AG04449 (cell line): ENCODE data around the gene DACH1.
A peak's percentile ranks its signal among the peaks of the same experiment; 100 is the strongest.
"Not testable (repeated sequence)": the region's sequence is repeated elsewhere in the genome, so short reads cannot be mapped to it uniquely, and the experiment has no call there.

Experiments
- CTCF ChIA-PET: fragments of 350-600 bp; formaldehyde crosslinking; extraction: SDS; loops from one replicate; lab custom pipeline; 2021; ENCODE audit warnings: antibody characterized with exemption; lab: Yijun Ruan, JAX
- POLR2A ChIA-PET: fragments of 400-600, 350-600 bp; formaldehyde crosslinking; extraction: SDS; loops from one replicate; lab custom pipeline; 2020; ENCODE audit warnings: antibody characterized with exemption, inconsistent platforms; lab: Yijun Ruan, JAX
- DNase-seq: peaks from one replicate; pipeline ENCODE4 v3.0.0-alpha.2; 2010; ENCODE audit warnings: low read depth, low spot score
- H3K4me3 ChIP-seq: 2 replicates; pipeline ENCODE4 v1.5.1; 2011; ENCODE audit warnings: low read depth, mild to moderate bottlenecking, control low read depth, low read length
- CTCF ChIP-seq: IDR thresholded peaks from one replicate; pipeline ENCODE4 v1.5.1; 2011; ENCODE audit warnings: mild to moderate bottlenecking, moderate library complexity, low read length, control low read depth, inconsistent platforms; ENCODE audit not compliant: insufficient read depth; ENCODE audit errors: missing control alignments

The DACH1 gene

GRCh38 chr13:71867131-71867814 is at the start of gene DACH1:
Gene DACH1, minus strand, starts transcription at chr13:71867204.
- POLR2A ChIA-PET, result no interaction called here
- CTCF ChIA-PET, result no interaction called here
- H3K4me3 ChIP-seq, result peak within 1 kb of the TSS; percentile 51
- no peak for DNase-seq
- no peak for TF ChIP-seq CTCF

DNA sequence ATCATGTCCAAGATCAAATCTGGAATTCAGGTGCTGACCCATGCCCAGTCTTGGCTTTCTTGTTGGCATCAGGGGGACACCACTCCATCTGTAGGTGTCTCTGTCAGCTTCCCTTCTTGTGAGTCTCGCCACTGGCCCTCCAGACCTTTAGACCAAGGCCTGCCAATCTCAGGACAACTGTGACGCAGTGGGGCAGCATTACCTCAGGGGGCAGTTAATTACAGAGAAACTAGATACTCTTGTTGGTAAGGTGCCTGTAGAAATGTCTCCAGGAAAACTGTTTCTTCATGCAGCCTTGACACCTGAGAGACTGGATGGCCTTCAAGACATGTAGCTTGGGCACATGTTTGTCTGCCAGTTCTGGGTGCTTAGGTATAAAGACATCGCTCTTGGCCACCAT is 46.7 kb upstream of the DACH1 start:
- no peak for TF ChIP-seq CTCF
- ChIA-PET CTCF (no interaction called here), POLR2A (no interaction called here)
- DNase-seq, result no peak
- no peak overlapping the region for H3K4me3 ChIP-seq

- DNase-seq, result no peak
- TF ChIP-seq CTCF, result no peak
- ChIA-PET POLR2A (no interaction called here), CTCF (no interaction called here)
- no peak overlapping the region for H3K4me3 ChIP-seq
Observed at GRCh38 chr13:71912524-71912923, 45.5 kb upstream of the DACH1 start.

- ChIA-PET CTCF (no interaction called here), POLR2A (no interaction called here)
- H3K4me3 ChIP-seq, result no peak overlapping the region
- TF ChIP-seq CTCF, result no peak
- no peak for DNase-seq
Observed at GRCh38 chr13:71906448-71906847, 39.4 kb upstream of the DACH1 start.

DNA sequence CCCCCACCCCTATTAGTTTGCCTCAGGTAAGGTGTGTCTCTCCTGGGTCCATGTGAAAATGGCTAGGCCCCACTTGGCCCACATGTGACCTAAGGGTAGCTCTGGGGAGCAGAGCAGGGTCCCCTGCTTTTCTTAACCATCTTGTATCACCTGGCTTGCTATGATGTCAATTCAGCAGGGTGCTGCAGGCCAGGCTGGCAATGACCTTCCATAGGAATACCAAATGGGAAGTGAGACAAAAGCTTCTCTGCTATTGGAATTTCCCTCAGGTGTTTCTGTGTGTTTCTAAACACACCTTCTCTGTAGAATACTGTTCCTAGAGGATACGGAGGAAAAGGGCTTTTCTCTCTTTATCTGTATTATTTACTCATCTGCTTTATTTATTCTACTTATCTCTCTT is 35.7 kb upstream of the DACH1 start:
- ChIA-PET CTCF (no interaction called here), POLR2A (no interaction called here)
- H3K4me3 ChIP-seq, result no peak overlapping the region
- no peak for DNase-seq
- TF ChIP-seq CTCF, result no peak

- POLR2A ChIA-PET, CTCF ChIA-PET: not testable (repeated sequence)
Observed at GRCh38 chr13:71893506-71893905, 26.5 kb upstream of the DACH1 start.

GRCh38 chr13:71886880-71887279 is 19.9 kb upstream of the DACH1 start:
- no peak for DNase-seq
- H3K4me3 ChIP-seq, result no peak overlapping the region
- TF ChIP-seq CTCF, result no peak
- POLR2A ChIA-PET, result no interaction called here
- CTCF ChIA-PET, result no interaction called here

More at GRCh38 chr13:71893506-71893905, 26.5 kb upstream of the DACH1 start:
- not testable (repeated sequence) for DNase-seq, H3K4me3 ChIP-seq
